ENCODE results near the gene PTPRM.

- TF ChIP-seq REST (IDR thresholded peaks at IDR 0.05; ENCODE audit: unreplicated experiment) (no peak), EZH2phosphoT487 (IDR thresholded peaks at IDR 0.05; ENCODE audit: unreplicated experiment) (no peak), EZH2 (IDR thresholded peaks at IDR 0.05; ENCODE audit: low read depth, unreplicated experiment) (no peak), CTCF (conservative IDR thresholded peaks at IDR 0.05; ENCODE audit: low read depth in 2 of 2) (no peak)
Measured at GRCh38 chr18:8435376-8435775, 868.3 kb downstream of the PTPRM start.
